AG04450 (cell line): ENCODE measurements around the gene RASSF3. TPM values are rescaled to one million over a fixed set of nuclear protein-coding genes. Genes with fewer than 3 reads are reported as not detected.
"Not testable (repeated sequence)": the region's sequence is repeated elsewhere in the genome, so short reads cannot be mapped to it uniquely, and the experiment has no call there.

Source experiments
- CTCF ChIA-PET: fragments of 300-600, 350-600 bp; formaldehyde crosslinking; extraction: SDS; loops from one replicate; lab custom pipeline; 2022; ENCODE audit warnings: antibody characterized with exemption, inconsistent platforms; lab: Charles Lee
- POLR2A ChIA-PET: fragments of 350-600 bp; formaldehyde crosslinking; extraction: SDS; loops from one replicate; lab custom pipeline; 2021; ENCODE audit warnings: antibody characterized with exemption, inconsistent platforms; lab: Yijun Ruan, JAX
- DNase-seq: peaks from one replicate; pipeline ENCODE4 v3.0.0-alpha.2; 2011; ENCODE audit warnings: low read depth, low spot score
- H3K27ac ChIP-seq: one replicate; pipeline ENCODE4 v1.5.1; 2012; ENCODE audit warnings: low read depth, low read length, control low read depth
- H3K27me3 ChIP-seq: one replicate; pipeline ENCODE4 v1.6.0; 2012; ENCODE audit warnings: low read length; ENCODE audit not compliant: control insufficient read depth, insufficient read depth
- H3K4me3 ChIP-seq: 2 replicates; pipeline ENCODE4 v1.5.1; 2011; ENCODE audit warnings: mild to moderate bottlenecking, low read depth, low read length, control low read depth
- H3K9me3 ChIP-seq: 2 replicates; pipeline ENCODE4 v1.5.1; 2012; ENCODE audit warnings: low read length; ENCODE audit not compliant: control insufficient read depth, insufficient read depth
- polyA plus RNA-seq: library from polyadenylated mRNA; depleted of rRNA; stranded (reverse); fragments of >200 nt; gene quantifications from 2 replicates; pipeline ENCODE4 v1.2.3, GENCODE V29; 2011
- TF ChIP-seq, protein P1 (sequence below): IDR thresholded peaks from 2 replicates; pipeline ENCODE4 v1.5.1; 2011; ENCODE audit warnings: low read depth, low read length, control low read depth, inconsistent platforms

The RASSF3 gene
- polyA plus RNA-seq, 1 experiment: 46.7 TPM

DNA sequence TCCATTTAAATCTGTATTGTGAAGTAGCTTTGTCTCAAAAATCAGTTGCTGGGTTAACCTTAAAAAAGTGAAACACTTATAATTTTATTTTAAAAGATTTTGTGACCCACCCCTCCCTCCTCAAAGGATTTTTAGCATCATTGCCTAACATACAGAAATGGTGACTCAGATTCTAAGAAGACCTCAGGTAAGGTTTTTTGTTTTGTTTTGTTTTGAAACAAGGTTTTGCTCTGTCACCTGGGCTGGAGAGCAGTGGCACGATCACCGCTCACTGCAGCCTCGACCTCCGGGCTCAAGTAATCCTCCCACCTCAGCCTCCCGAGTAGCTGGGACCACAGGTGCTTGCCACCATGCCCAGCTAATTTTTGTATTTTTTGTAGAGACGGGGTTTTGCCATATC lies 74.8 kb downstream of the RASSF3 start:
- POLR2A ChIA-PET: no interaction called here
- H3K4me3 ChIP-seq: no peak overlapping the region
- H3K27ac ChIP-seq: no peak overlapping the region
- DNase-seq: no peak
- CTCF ChIA-PET: interaction anchor here (1.0 to 1.7 kb wide), 3 partner anchors 12 to 136 kb away, joined by 3 to 7 read pairs (median 3); no protein-coding TSS in a partner anchor
- TF ChIP-seq, protein P1, sequence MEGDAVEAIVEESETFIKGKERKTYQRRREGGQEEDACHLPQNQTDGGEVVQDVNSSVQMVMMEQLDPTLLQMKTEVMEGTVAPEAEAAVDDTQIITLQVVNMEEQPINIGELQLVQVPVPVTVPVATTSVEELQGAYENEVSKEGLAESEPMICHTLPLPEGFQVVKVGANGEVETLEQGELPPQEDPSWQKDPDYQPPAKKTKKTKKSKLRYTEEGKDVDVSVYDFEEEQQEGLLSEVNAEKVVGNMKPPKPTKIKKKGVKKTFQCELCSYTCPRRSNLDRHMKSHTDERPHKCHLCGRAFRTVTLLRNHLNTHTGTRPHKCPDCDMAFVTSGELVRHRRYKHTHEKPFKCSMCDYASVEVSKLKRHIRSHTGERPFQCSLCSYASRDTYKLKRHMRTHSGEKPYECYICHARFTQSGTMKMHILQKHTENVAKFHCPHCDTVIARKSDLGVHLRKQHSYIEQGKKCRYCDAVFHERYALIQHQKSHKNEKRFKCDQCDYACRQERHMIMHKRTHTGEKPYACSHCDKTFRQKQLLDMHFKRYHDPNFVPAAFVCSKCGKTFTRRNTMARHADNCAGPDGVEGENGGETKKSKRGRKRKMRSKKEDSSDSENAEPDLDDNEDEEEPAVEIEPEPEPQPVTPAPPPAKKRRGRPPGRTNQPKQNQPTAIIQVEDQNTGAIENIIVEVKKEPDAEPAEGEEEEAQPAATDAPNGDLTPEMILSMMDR: no peak
- no peaks in the 10 kb centered on the region for H3K27me3 ChIP-seq
- no peaks in the 10 kb centered on the region for H3K9me3 ChIP-seq

DNA sequence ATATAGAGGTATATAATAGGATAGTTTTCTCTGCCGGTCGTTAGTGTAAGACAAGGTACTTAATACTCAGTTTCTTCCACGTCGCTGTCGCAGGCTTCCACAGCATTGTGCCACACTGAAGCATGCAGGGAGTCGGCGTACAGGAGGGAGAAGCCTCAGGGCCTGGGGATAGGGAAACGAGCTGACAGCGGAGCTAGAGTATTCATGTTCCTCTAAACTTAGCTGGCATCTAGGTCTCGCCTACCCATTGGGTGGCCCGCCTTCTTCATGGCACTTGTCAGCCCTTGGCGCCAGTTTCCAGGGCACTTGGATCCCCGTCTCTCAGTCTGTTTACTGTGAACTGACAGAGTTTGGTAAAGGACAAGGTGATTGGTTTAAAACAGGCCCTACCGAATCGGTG lies 75.3 kb downstream of the RASSF3 start:
- TF ChIP-seq, protein P1: no peak
- Histone ChIP-seq H3K9me3 (no peaks in the 10 kb centered on the region), H3K27me3 (no peaks in the 10 kb centered on the region), H3K27ac (no peak overlapping the region), H3K4me3 (no peak overlapping the region)
- no peak for DNase-seq
- ChIA-PET POLR2A (no interaction called here), CTCF (interaction anchor here (1.2 kb wide), 1 partner anchor 12 kb away, joined by 3 read pairs; no protein-coding TSS in a partner anchor)

DNA sequence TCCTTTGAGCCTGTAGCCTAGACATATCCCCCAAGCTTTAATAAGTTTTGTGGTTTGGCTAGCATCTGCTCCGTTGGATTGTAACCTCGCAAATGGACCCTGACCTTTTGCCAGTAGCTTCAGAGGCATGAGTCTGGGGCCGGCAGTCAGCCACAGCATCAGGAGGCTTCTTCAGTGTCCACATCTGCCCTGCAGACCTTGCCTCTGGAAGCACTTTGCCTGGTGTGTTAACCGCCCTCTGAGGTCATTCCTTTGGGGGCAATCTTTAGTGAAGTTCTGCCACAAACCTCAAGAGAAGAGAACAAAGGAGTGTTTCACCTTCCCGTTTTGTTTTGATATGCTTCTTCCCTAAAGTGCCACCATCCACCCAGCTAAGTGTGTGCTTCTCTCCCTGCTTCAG lies 77.5 kb downstream of the RASSF3 start:
- Histone ChIP-seq H3K9me3 (no peaks in the 10 kb centered on the region), H3K4me3 (no peak overlapping the region), H3K27ac (no peak overlapping the region), H3K27me3 (no peaks in the 10 kb centered on the region)
- TF ChIP-seq, protein P1: no peak
- CTCF ChIA-PET: interaction anchor here (3.0 to 12.4 kb wide), 2 partner anchors 10 to 137 kb away, joined by 17 to 230 read pairs; no protein-coding TSS in a partner anchor
- no peak for DNase-seq
- POLR2A ChIA-PET: no interaction called here

DNA sequence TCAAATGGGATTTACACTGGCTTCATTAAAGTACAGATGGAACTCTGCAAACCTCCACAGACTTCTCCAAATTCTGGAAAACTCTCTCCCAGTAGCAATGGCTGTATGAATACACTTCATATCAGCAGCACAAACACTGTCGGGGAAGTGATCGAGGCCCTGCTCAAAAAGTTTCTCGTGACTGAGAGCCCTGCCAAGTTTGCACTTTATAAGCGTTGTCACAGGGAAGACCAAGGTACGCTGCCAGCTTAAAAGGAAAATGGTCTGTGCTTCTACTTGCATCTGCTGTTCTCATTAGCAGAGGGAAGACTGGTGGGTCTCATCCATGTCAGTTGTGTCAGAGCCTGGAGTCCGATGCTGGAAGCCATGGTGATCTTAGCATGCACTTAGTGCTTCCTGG lies 77.9 kb downstream of the RASSF3 start:
- no peak overlapping the region for H3K27ac ChIP-seq
- H3K27me3 ChIP-seq: no peaks in the 10 kb centered on the region
- ChIA-PET POLR2A (no interaction called here), CTCF (interaction anchor here (3.0 to 12.4 kb wide), 2 partner anchors 10 to 137 kb away, joined by 17 to 230 read pairs; no protein-coding TSS in a partner anchor)
- no peak overlapping the region for H3K4me3 ChIP-seq
- no peaks in the 10 kb centered on the region for H3K9me3 ChIP-seq
- no peak for DNase-seq
- TF ChIP-seq, protein P1: no peak

DNA sequence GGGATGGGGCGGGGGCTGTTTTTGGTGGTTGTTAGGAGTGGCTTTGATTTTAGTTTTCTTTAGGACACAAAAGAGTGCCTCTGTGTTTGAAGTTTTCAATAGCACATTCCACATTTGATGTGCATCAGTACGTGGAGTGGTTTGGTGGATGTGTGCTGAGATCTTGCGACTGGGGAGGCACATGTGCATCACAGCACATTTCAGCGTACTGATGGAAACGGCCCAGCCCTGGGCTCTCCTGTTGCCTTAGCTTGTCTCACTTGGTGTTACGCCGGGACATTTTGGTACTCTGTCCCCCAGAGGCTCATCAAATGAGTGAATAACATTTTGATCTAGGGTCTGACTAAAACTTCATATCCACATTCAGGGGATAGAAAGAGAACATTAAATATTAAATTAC lies 78.4 kb downstream of the RASSF3 start:
- H3K27ac ChIP-seq: peak overlapping the region; percentile 31
- no peaks in the 10 kb centered on the region for H3K27me3 ChIP-seq
- ChIA-PET POLR2A (no interaction called here), CTCF (interaction anchor here (3.0 to 12.4 kb wide), 2 partner anchors 9 to 138 kb away, joined by 17 to 230 read pairs; no protein-coding TSS in a partner anchor)
- TF ChIP-seq, protein P1: no peak
- no peak for DNase-seq
- no peaks in the 10 kb centered on the region for H3K9me3 ChIP-seq
- no peak overlapping the region for H3K4me3 ChIP-seq

DNA sequence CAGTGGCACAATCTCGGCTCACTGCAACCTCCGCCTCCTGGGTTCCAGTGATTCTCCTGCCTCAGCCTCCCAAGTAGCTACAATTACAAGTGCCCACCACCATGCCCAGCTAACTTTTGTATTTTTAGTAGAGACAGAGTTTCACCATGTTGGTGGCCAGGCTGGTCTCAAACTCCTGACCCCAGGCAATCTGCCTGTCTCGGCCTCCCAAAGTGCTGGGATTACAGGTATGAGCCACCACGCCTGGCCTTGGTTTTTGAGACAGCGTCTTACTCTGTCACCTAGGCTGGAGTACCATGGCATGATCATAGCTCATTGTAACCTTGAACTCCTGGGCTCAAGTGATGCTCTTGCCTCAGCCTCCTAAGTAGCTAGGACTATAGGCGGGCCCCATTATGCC lies 79.9 kb downstream of the RASSF3 start:
- H3K27ac ChIP-seq, H3K4me3 ChIP-seq, DNase-seq, H3K9me3 ChIP-seq, H3K27me3 ChIP-seq, POLR2A ChIA-PET: not testable (repeated sequence)
- CTCF ChIA-PET: interaction anchor here (3.0 to 12.4 kb wide), 2 partner anchors 8 to 139 kb away, joined by 17 to 230 read pairs; no protein-coding TSS in a partner anchor
